IMR-90 (cell line): ENCODE data around the gene SLC26A8. TPM values are rescaled to one million over a fixed set of nuclear protein-coding genes. Genes with fewer than 3 reads are reported as not detected.
"Not testable (repeated sequence)": the region's sequence is repeated elsewhere in the genome, so short reads cannot be mapped to it uniquely, and the experiment has no call there.

Experiments used
- ATAC-seq: fragments of 200-7000 bp; cut with Tn5 transposase; 2 replicates; pipeline ENCODE4 v1.9.1; 2020; ENCODE audit warnings: low read depth, mild to moderate bottlenecking, moderate library complexity
- BruUV-seq: library from RNA; stranded (reverse); fragments of 400-500 nt; replicated peaks from 2 replicates; lab custom pipeline; 2021; lab: Mats Ljungman, UMichigan
- CTCF ChIA-PET: fragments of 300-600 bp; formaldehyde crosslinking; extraction: SDS; loops from one replicate; lab custom pipeline; 2021; ENCODE audit warnings: antibody characterized with exemption; lab: Yijun Ruan, JAX
- POLR2A ChIA-PET: fragments of 300-600 bp; sonication (Branson Sonifier 250); formaldehyde crosslinking; loops from one replicate; lab custom pipeline; 2022; ENCODE audit warnings: antibody characterized with exemption; ENCODE audit not compliant: unreplicated experiment; lab: Charles Lee
- DNase-seq: peaks from one replicate; pipeline ENCODE4 v3.0.0; 2013
- H2AFZ ChIP-seq: replicated peaks from 2 replicates; pipeline ENCODE3; 2013; ENCODE audit warnings: low read length, mild to moderate bottlenecking; ENCODE audit not compliant: poor library complexity
- H2AK5ac ChIP-seq: 2 replicates; pipeline ENCODE4 v1.6.1; 2013; ENCODE audit warnings: low read depth, low read length, inconsistent platforms
- H2AK9ac ChIP-seq: replicated peaks from 2 replicates; pipeline ENCODE3; 2013; ENCODE audit warnings: mild to moderate bottlenecking, low read depth, low read length, moderate library complexity; ENCODE audit not compliant: poor library complexity
- H2BK120ac ChIP-seq: 2 replicates; pipeline ENCODE4 v1.6.1; 2013; ENCODE audit warnings: low read depth, low read length, inconsistent platforms
- H2BK15ac ChIP-seq: 3 replicates; pipeline ENCODE4 v1.6.1; 2013; ENCODE audit warnings: low read depth, low read length, inconsistent platforms
- H2BK20ac ChIP-seq: 2 replicates; pipeline ENCODE4 v1.6.1; 2013; ENCODE audit warnings: low read depth, mild to moderate bottlenecking, inconsistent platforms, low read length, moderate library complexity
- H2BK5ac ChIP-seq: 2 replicates; pipeline ENCODE4 v1.6.1; 2013; ENCODE audit warnings: mild to moderate bottlenecking, low read depth, low read length, inconsistent platforms; ENCODE audit not compliant: poor library complexity, severe bottlenecking
- H3K14ac ChIP-seq: replicated peaks from 2 replicates; pipeline ENCODE4 v1.6.1; 2013; ENCODE audit warnings: low read depth, low read length, inconsistent platforms
- H3K18ac ChIP-seq: 2 replicates; pipeline ENCODE4 v1.6.1; 2013; ENCODE audit warnings: low read depth, low read length, control low read depth
- H3K23ac ChIP-seq: 2 replicates; pipeline ENCODE4 v1.6.1; 2013; ENCODE audit warnings: low read depth, low read length, inconsistent platforms
- H3K27ac ChIP-seq: 2 replicates; pipeline ENCODE4 v1.5.1; 2013; ENCODE audit warnings: mild to moderate bottlenecking, control low read depth, low read length; ENCODE audit not compliant: insufficient read depth
- H3K27me3 ChIP-seq: 2 replicates; pipeline ENCODE4 v1.6.1; 2013; ENCODE audit warnings: low read length; ENCODE audit not compliant: control insufficient read depth, insufficient read depth
- H3K36me3 ChIP-seq: 2 replicates; pipeline ENCODE4 v1.6.1; 2013; ENCODE audit warnings: low read length, mixed read lengths; ENCODE audit not compliant: control insufficient read depth, insufficient read depth
- H3K4ac ChIP-seq: 2 replicates; pipeline ENCODE4 v1.6.1; 2013; ENCODE audit warnings: low read depth, low read length, inconsistent platforms
- H3K4me1 ChIP-seq: 2 replicates; pipeline ENCODE4 v1.6.1; 2013; ENCODE audit warnings: low read length, mixed read lengths; ENCODE audit not compliant: control insufficient read depth, insufficient read depth
- H3K4me2 ChIP-seq: 2 replicates; pipeline ENCODE4 v1.6.1; 2013; ENCODE audit warnings: low read depth, mild to moderate bottlenecking, control low read depth, low read length, moderate library complexity
- H3K4me3 ChIP-seq: 2 replicates; pipeline ENCODE4 v1.5.1; 2013; ENCODE audit warnings: low read depth, mild to moderate bottlenecking, control low read depth, low read length, moderate library complexity; ENCODE audit not compliant: insufficient read depth
- H3K56ac ChIP-seq: 2 replicates; pipeline ENCODE4 v1.6.1; 2013; ENCODE audit warnings: low read length, inconsistent platforms; ENCODE audit not compliant: insufficient read depth; ENCODE audit errors: extremely low read depth
- H3K79me1 ChIP-seq, 2 experiments: 2 replicates each; pipeline ENCODE4 v1.6.1; 2013; ENCODE audit warnings: low read length in 2 of 2, inconsistent platforms in 1 of 2, low read depth in 1 of 2
- H3K9ac ChIP-seq: 2 replicates; pipeline ENCODE4 v1.6.1; 2013; ENCODE audit warnings: low read depth, low read length, control low read depth
- H3K9me1 ChIP-seq: 2 replicates; pipeline ENCODE4 v1.6.1; 2013; ENCODE audit warnings: low read length, inconsistent platforms; ENCODE audit not compliant: insufficient read depth
- H3K9me3 ChIP-seq: 2 replicates; pipeline ENCODE4 v1.6.1; 2013; ENCODE audit warnings: low read length; ENCODE audit not compliant: control insufficient read depth, insufficient read depth
- H4K20me1 ChIP-seq: 2 replicates; pipeline ENCODE4 v1.6.1; 2013; ENCODE audit warnings: low read length, inconsistent platforms; ENCODE audit not compliant: insufficient read depth
- H4K5ac ChIP-seq: 2 replicates; pipeline ENCODE4 v1.6.1; 2013; ENCODE audit warnings: mild to moderate bottlenecking, low read depth, low read length, control low read depth
- H4K8ac ChIP-seq, 2 experiments: 2 replicates each; pipeline ENCODE4 v1.6.1; 2013; ENCODE audit warnings: low read depth in 2 of 2, low read length in 2 of 2, control low read depth in 1 of 2, inconsistent platforms in 1 of 2
- H4K91ac ChIP-seq: 2 replicates; pipeline ENCODE4 v1.6.1; 2013; ENCODE audit warnings: low read depth, low read length, inconsistent platforms; ENCODE audit not compliant: insufficient read depth
- BHLHE40 ChIP-seq: fragments of 150-350 bp; IDR thresholded peaks from 2 replicates; pipeline ENCODE4 v1.6.1; 2016; ENCODE audit warnings: mild to moderate bottlenecking, low read depth, low read length
- CHD1 ChIP-seq: IDR thresholded peaks from 2 replicates; pipeline ENCODE4 v1.6.1; 2012; ENCODE audit warnings: low read depth, low read length, improper control_type of control experiment
- POLR2A ChIP-seq: IDR thresholded peaks from 2 replicates; pipeline ENCODE4 v1.6.1; 2012; ENCODE audit warnings: mild to moderate bottlenecking, low read depth, low read length
- RAD21 ChIP-seq: IDR thresholded peaks from 2 replicates; pipeline ENCODE4 v1.6.1; 2012; ENCODE audit warnings: low read length, improper control_type of control experiment
- USF2 ChIP-seq: fragments of 150-350 bp; IDR thresholded peaks from 2 replicates; pipeline ENCODE4 v1.6.1; 2017; ENCODE audit warnings: mild to moderate bottlenecking, antibody characterized with exemption, low read length, low read depth
- WGBS, 2 experiments: methylation state at CpG; one replicate each; pipeline versions ENCODE4 v1.1.5 to v1.1.7; 2013; ENCODE audit warnings: missing lambda C conversion rate in 2 of 2; ENCODE audit not compliant: insufficient read length in 1 of 2; ENCODE audit errors: extremely low coverage in 2 of 2; 5-methylcytosine and 5-hydroxymethylcytosine counted together
- dilution Hi-C: fragments of 300-500 bp; cut with HindIII; formaldehyde crosslinking; loops from one replicate; pipeline ENCODE4 v1.14.3; 2018; ENCODE audit warnings: low sequenced_read_pairs; ENCODE audit not compliant: unreplicated experiment
- in situ Hi-C: fragments of 300-500 bp; cut with MboI; formaldehyde crosslinking; loops from 3 replicates; pipeline ENCODE4 v1.14.3; 2019; ENCODE audit warnings: low sequenced_read_pairs, inconsistent platforms, mixed read lengths
- intact Hi-C: fragments of 100-400 bp; cut with micrococcal nuclease; formaldehyde crosslinking; loops from 2 replicates; pipeline ENCODE4 v1.10.0; 2022
- polyA plus RNA-seq, 3 experiments: library from polyadenylated mRNA; depleted of rRNA; stranded (reverse); fragments of >200 nt; gene quantifications; 2 replicates each; pipeline ENCODE4 v1.2.3, GENCODE V29; 2012; ENCODE audit warnings: low replicate concordance in 1 of 3
- total RNA-seq: library from RNA; depleted of rRNA; stranded (reverse); fragments of >200 nt; gene quantifications from 2 replicates; pipeline ENCODE4 v1.2.3, GENCODE V29; 2012
- TF ChIP-seq, protein P1 (sequence below): conservative IDR thresholded peaks from 2 replicates; pipeline ENCODE4 v1.5.1; 2012; ENCODE audit warnings: mild to moderate bottlenecking, low read depth, low read length, improper control_type of control experiment

The SLC26A8 gene
- total and polyA plus RNA-seq, 2 of the 4 experiments (the other 2 are of a cell fraction) = 0.07 TPM; not detected in 1

DNA sequence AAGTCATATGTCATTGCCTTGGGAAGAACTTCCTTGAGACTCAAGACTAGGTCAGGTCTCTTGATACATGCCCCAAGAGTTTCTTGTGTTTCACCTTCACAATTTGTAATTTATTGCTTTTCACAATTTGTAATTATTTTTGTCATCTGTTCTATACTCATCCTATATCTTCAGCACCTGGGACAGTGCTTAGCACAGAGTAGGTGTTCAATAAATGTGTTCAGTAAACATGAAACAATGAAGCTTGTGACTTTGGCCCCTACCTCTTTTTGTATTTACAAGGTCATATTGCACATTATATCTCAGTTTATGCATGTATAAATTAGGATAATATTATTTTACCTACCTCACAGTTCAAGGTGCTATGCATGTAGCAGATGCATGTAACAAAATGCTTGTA, 82.1 kb downstream of the SLC26A8 start:
- TF ChIP-seq BHLHE40 (no peak), RAD21 (no peak), USF2 (no peak), POLR2A (no peak), CHD1 (no peak)
- TF ChIP-seq, protein P1, sequence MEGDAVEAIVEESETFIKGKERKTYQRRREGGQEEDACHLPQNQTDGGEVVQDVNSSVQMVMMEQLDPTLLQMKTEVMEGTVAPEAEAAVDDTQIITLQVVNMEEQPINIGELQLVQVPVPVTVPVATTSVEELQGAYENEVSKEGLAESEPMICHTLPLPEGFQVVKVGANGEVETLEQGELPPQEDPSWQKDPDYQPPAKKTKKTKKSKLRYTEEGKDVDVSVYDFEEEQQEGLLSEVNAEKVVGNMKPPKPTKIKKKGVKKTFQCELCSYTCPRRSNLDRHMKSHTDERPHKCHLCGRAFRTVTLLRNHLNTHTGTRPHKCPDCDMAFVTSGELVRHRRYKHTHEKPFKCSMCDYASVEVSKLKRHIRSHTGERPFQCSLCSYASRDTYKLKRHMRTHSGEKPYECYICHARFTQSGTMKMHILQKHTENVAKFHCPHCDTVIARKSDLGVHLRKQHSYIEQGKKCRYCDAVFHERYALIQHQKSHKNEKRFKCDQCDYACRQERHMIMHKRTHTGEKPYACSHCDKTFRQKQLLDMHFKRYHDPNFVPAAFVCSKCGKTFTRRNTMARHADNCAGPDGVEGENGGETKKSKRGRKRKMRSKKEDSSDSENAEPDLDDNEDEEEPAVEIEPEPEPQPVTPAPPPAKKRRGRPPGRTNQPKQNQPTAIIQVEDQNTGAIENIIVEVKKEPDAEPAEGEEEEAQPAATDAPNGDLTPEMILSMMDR = no peak
- H4K8ac ChIP-seq = no peak overlapping the region
- no peak overlapping the region for H2BK120ac ChIP-seq
- H2BK20ac ChIP-seq = no peak overlapping the region
- ATAC-seq (no peak), DNase-seq (no peak)
- no peak overlapping the region for H2AFZ ChIP-seq
- H3K4ac ChIP-seq = no peak overlapping the region
- no peaks in the 10 kb centered on the region for H3K9me3 ChIP-seq
- H3K9ac ChIP-seq = no peak overlapping the region
- no peaks in the 10 kb centered on the region for H3K4me1 ChIP-seq
- no TSS peak for BruUV-seq
- no peaks in the 10 kb centered on the region; a peak in 1 of 4 replicates for H3K79me1 ChIP-seq
- H3K56ac ChIP-seq = no peak overlapping the region
- H4K91ac ChIP-seq = no peak overlapping the region
- H3K9me1 ChIP-seq = no peaks in the 10 kb centered on the region
- H3K18ac ChIP-seq = no peak overlapping the region
- no peaks in the 10 kb centered on the region; the same call in 1 of the 2 replicates for H4K20me1 ChIP-seq
- H3K4me2 ChIP-seq = no peak overlapping the region
- H2AK5ac ChIP-seq = no peak overlapping the region
- no peak overlapping the region for H2BK15ac ChIP-seq
- H4K5ac ChIP-seq = no peak overlapping the region
- in situ Hi-C loops (no loop called here), dilution Hi-C loops (no loop called here), intact Hi-C loops (no loop called here)
- no peak overlapping the region for H2BK5ac ChIP-seq
- no peaks in the 10 kb centered on the region for H3K36me3 ChIP-seq
- CTCF ChIA-PET = interaction anchor here (1.3 kb wide), 1 partner anchor 25 kb away, joined by 3 read pairs; no protein-coding TSS in a partner anchor
- H3K14ac ChIP-seq = no peak overlapping the region
- H2AK9ac ChIP-seq = no peak overlapping the region
- H3K27ac ChIP-seq = no peak overlapping the region
- POLR2A ChIA-PET = no interaction called here
- H3K27me3 ChIP-seq = no peaks in the 10 kb centered on the region
- H3K23ac ChIP-seq = no peak overlapping the region
- H3K4me3 ChIP-seq = no peak overlapping the region

DNA sequence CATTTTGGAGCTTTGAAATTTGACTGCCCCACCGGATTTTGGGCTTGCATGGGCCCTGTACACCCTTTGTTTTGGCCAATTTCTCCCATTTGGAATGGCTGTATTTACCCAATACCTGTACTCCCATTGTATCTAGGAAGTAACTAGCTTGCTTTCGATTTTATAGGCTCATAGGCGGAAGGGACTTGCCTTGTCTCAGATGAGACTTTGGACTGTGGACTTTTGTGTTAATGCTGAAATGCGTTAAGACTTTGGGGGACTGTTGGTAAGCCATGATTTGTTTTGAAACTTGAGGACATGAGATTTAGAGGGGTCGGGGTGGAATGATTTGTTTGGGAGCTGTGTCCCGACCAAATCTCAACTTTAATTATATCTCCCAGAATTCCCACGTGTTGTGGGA, 83.3 kb downstream of the SLC26A8 start:
- H2BK15ac ChIP-seq, H2BK5ac ChIP-seq, H3K4me2 ChIP-seq, POLR2A ChIA-PET, intact Hi-C loops, H3K14ac ChIP-seq, H4K8ac ChIP-seq, H3K27me3 ChIP-seq, in situ Hi-C loops, H2AK5ac ChIP-seq, H4K20me1 ChIP-seq, H3K4me1 ChIP-seq, CTCF ChIA-PET, H2BK120ac ChIP-seq, H4K5ac ChIP-seq, H3K9me3 ChIP-seq, H2BK20ac ChIP-seq, H3K79me1 ChIP-seq, H2AK9ac ChIP-seq, BruUV-seq, H3K23ac ChIP-seq, H3K4ac ChIP-seq, dilution Hi-C loops, H3K36me3 ChIP-seq, H3K9ac ChIP-seq, H3K9me1 ChIP-seq, H3K4me3 ChIP-seq, H3K27ac ChIP-seq, ATAC-seq, DNase-seq, H2AFZ ChIP-seq, H4K91ac ChIP-seq, H3K18ac ChIP-seq, H3K56ac ChIP-seq: not testable (repeated sequence)
- no CpG with 5 or more reads among the region's 7 CpGs for WGBS, 2 experiments
